GM18499 (cell line): ENCODE data around the gene CCDC180.
"Not testable (repeated sequence)": the region's sequence is repeated elsewhere in the genome, so short reads cannot be mapped to it uniquely, and the experiment has no call there.

ENCODE experiments used
- ATAC-seq: cut with Tn5 transposase; IDR thresholded peaks from one replicate; pipeline ENCODE4 v1.9.1; 2021; ENCODE audit warnings: moderate number of reproducible peaks; ENCODE audit not compliant: insufficient read depth, unreplicated experiment

The CCDC180 gene

DNA sequence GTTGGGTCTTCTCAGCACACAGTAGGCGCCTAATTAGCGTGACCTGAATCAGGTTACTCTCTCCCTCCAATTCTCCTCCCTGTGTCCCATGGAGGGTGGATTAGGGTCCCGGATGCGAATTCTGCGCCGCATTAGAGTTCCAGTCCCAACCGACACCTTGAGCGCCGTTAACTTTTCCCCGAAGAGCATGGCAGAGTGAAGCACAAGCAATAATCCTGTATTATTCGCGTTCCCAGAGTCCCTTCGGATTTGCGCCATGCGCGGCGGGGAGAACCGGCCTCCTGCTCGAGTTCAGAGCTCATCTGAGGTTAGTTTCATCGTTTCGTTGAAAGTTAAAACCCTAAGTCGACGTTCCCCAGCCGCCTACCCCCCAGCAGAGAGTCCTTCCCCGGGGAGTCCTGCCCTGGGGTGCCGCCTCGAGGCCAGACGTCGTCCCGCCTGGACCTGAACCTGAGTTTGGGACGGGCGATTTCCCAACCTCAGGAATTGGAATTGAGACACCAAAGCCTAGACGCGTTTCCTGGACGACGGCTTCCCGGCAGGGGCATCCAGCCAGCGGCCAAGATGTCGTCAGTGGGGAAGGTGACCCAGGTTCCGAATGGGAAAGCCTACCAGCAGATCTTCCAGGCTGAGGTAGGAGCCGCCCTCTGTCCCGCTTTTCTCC is at the start of gene CCDC180:
Gene CCDC180 (plus strand): TSS at position 160 of the 664 bp plus-strand sequence. CDS start 405 bp downstream, at position 565.
- no peak for ATAC-seq

DNA sequence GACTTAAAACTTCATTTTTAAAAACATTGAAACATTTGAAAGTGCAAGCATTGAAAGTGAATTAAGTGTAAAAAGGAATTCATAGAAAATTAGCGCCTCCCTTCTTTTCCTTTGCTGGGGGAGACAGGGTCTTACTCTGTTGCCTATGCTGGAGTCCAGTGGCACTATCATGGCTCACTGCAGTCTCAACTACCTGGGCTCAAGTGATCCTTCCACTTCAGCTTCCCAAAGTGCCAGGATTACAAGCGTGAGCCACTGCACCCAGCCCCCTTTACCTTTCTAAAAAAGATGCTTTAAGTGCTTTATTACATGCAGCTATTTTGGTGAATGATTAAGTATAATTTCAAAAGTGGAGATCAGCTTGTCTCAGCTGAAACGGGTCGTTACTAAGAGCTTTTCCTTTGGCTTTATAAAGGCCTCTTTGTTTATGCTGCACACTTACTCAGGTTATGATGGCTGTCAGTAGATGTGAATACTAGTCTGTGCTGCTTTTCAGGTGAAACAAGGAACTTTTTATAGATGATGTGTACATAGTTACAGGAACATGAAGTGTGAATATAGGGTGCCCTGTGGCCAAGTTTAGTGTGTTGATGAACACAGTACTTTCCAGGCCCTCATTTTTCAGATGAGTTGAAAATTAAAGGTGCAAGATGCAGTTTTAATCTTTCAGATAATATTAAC is 47.5 kb upstream of the CCDC180 start:
- not testable (repeated sequence) for ATAC-seq

DNA sequence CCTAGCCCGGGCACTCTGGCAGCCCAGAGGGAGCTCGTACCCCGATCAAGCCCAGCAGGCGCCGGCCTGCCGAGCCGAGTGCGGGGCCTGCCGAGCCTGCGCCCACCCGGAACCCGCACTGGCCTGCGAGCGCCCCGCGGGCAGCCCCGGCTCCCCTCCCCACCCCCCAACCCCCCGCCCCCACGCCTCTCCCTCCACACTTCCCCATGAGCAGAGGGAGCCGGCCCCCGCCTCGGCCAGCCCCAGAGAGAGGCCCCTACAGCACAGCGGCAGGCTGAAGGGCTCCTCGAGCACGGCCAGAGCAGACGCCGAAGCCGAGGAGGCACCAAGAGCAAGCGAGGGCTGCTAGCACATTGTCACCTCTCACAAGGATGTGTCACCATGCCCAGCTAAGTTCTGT is 36.2 kb upstream of the CCDC180 start:
- ATAC-seq, result no peak

DNA sequence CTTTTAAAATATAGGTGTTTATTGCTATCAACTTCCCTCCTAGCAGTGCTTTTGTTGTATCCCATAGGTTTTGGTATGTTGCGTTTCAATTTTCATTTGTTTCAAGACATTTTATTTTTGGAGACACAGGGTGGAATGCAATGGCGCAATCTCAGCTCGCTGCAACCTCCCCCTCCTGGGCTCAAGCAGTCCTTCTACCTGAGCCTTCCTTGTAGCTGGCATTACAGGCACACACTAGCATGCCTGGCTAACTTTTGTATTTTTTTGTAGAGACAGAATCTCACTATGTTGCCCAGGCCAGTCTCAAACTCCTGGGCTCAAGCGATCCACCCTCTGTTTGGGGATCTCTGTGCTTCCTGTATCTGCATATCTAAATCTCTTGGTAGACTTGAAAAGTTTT is 35.4 kb upstream of the CCDC180 start:
- no peak for ATAC-seq

DNA sequence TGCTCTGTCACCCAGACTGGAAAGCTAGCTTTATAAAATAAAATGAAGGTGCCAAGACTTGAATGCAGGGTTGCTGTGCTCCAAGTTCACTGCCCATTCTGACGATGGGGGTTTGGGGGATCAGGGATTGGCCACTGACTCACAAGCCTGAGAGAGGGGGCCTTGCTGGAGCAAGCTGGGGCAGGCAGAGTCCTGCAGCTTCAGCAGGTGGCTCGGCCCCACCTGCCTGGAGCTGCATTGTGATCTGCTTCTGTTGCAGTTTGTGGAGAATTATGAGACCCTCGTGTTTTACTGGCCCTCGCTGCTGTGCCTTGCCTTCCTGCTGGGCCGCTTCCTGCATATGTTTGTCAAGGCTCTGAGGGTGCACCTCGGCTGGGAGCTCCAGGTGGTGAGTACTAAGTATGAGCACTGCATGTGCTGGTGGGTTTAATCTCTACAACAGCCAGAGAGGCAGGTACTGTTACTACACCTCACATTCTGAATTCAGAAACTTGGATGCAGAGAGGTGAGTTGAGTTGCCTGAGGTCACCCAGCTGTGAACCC is 31.1 kb upstream of the CCDC180 start:
- no peak for ATAC-seq

DNA sequence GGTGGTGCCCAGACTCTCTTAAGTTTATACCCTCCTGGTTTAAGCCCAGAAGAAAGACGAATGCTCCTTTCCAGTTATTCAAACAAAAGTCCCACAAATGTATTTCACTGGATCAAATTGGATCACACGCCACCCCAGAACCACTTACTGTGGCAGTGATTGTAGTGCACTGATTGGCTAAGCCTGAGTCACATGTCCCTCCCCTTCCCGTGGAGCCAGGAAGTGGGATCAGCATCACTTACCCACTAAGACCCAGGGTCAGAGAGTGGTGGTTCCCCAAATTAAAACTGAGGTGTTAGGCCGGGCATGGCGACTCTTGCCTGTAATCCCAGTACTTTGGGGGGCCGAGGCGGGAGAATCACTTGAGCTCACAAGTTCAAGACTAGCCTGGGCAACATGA is 29.5 kb upstream of the CCDC180 start:
- ATAC-seq, result no peak

DNA sequence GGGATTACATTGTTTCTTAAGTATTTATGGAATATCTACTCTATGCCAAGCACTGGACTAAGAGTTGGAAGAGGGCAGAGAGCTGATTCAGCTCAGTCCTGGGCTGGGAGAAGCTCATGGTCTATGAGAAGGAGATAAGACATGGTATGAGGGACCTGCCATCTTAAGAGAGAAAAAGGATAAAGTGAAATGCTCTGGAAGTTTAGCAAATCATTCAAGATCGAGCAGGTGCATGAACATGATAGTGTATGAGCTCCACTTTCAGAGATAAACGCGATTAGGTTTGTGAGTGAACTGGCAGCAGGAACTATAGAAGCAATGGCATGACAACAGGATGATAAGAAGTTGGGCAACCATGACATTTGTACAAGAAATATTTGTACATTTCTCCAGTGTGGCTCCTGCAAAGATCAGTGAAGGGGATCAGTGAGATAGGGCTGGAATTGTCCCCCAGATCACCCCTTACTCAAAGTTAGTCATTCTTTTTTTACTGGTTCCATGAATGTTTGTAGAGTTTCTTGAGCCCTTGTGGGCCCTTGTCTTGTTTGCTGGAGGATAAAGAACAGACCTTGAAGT is 26.6 kb upstream of the CCDC180 start:
- ATAC-seq, result no peak

DNA sequence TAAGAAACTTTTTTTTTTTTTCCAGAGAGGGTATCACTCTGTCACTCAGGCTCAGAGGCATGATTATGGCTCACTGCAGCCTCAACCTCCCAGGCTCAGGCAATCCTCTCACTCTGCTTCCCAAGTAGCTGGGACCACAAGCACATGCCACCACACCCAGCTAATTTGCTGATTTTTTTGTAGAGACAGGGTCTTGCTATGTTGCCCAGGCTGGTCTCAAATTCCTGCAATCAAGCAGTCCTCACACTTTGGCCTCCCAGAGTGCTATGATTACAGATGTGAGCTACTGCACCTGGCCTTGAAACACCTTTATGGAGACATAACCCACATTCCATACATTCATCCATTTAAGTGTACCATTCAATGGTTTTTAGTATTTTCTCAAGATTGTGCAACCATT is 23.7 kb upstream of the CCDC180 start:
- no peak for ATAC-seq

DNA sequence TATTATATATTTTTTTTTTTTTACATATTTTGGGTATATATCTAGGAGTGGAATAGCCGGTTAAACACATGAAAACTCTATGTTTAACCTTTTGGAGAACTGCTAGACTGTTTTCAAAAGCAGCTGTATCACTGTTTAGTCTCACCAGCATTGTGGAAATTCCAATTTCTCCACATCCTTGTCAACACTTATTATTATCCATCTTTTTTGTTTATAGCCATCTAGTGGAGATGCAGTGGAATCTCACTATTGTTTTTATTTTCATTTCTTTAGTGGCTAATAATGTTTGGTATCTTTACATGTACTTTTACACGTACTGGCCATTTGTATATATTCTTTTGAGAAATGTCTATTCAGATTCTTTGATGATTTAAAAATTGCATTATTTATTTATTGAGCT is 22.7 kb upstream of the CCDC180 start:
- ATAC-seq, result no peak

DNA sequence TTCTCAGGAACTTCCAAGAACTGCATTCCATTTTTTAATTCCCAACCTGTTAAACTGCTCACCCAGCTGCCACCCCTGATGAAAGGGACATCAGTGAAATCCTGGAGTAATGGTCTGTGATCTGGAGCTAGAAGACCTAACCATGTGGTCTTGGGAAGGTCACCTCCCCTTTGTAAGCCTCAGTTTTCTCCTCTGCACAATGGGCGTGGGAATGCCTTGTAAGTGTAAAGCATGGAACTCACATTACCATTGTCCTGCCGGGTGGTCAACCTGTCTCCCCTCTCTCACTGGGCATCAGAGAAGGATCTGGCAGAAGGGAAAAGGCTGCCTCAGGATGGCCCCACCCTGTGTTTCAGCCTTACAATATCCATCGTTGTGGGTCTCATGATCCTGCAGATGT is 15.3 kb upstream of the CCDC180 start:
- ATAC-seq, result no peak

DNA sequence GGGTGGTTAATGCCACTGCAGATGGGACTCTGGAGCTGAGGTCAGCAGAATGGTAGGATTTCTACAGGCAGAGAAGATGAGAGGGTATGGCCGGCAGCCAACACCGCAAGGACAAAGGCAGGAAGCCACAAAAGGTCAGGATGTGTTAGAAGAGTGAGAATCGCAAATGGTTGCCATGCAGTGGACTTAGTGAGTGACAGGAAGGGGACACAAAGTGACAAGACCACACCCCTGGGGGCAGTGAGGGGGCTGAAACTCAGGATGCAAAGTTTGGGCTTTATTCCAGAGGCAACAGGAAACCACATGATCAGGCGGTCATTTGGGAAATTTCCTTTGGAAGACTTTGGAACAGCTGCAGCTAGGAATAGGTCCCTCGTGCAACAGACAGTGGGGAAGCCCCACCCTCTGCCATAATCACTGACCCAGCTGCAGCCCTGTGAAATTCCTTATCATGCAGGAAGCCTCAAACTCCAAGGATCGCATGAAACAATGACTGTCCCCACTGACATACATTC is 14.2 kb upstream of the CCDC180 start:
- no peak for ATAC-seq

DNA sequence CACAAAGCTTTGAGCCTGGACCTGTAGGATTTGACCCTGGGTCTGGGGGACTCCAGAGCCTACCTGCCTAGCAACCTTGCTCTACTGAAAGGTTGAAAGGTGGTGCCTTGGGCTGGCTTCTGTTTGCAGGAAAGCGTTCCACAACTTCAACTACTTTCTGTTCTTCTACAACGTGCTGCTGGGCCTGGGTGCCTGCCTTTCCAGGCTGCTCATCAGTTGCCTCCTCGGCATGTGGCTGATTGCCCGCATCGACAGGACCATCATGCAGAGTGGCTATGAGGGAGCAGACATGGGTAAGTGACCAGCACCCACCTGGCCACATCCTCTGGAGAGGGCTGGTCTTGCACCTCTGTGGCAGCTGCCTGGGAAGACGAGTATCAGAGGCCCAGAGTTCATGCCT is 13.6 kb upstream of the CCDC180 start:
- ATAC-seq, result no peak

DNA sequence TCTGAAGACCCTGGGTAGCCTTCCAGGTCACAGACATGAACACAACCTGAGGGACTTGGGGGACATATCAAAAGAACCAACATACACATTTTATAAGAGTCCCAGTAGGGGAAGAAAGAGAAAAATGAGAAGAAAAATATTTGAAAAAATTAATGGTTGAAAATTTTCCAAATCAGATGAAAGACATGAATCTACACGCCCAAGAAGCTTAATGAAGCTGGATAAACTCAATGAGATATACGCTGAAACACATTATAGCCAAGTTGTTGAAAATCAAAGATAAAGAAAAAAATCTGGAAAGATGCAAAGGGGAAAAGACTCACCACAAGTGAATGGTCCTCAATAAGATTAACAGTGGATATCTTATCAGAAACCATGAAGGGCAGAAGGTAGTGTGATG is 9.6 kb upstream of the CCDC180 start:
- no peak for ATAC-seq

DNA sequence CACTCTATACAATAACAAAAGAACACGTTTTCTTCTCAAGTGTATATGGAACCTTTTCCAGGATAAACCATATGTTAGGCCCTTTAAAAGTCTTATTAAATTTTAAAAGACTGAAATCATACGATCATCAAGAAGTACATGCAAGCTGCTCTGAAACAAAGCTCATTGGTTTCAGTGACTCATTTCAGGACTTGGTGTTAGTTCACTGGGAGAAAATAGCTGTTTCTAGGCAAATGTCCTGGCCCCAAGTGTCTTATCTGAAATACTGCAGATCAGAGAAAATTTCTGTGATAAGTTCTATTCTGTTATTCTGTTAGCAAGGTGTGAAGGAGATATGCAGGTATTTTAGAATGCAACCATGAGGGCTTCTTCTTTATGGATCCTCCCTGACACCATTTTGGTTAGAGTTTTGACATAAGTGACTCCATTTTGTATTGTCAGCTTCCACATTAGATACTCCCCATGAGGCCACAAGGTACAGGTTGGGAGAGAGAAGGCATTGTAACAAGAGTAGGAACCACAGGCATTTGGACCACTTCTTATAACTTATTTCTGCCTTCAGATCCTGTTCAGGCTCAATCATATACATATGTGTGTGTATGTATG is 7.5 kb upstream of the CCDC180 start:
- ATAC-seq, result no peak

DNA sequence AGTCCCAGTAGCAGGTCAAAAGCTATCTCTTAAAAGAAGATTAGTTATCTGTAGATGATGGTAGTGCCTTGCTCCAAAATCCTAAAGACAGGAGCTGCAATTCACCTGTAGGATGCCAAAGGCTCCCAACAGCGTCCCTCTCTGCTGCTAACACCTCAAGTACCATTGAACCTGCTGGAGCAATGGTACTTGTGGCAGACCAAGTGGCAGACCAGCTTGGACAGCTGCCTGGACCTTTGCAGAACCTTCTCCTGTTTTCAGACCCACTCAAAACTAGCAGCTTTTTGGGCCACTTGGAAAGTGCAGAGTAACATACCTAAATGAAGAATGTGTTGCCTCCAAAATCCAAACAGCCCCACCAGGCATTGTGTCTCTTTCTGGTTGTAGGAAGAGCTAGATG is 6.9 kb upstream of the CCDC180 start:
- no peak for ATAC-seq

DNA sequence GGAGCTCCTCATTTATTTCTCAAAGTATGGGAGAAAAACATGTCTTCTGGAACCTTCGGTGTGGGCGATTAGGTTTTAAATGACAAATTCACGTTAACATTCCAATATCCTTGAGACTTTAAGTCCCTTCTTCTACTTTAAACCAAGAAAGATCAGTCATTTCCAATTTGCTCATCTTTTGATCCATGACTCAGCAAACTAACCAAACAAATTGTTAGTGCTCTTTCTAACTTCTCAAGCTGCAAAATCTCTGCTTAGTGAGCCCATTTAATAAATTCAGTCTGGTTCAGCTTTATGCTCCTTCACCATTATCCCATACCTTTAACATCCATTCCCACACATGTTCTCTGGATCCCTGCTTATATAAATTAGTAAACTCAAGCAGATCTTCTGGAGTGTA is 5.5 kb upstream of the CCDC180 start:
- ATAC-seq, result no peak

DNA sequence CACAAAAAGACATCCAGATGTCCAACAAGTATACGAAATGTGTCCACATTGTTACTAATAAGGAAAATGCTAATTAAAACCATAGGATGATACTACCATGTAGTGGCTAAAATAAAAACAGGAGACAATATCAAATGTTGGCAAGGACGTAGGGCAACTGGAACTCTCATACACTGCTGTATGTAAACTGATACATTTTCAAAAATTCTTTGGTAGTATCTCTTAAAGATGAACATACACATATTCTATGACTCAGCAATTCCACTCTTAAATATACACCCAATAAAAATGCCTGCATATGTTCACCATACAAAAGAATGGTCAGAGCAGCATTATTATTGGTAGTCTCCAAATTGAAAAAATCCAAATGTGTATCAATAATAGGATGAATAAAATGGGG is 2.9 kb upstream of the CCDC180 start:
- no peak for ATAC-seq

DNA sequence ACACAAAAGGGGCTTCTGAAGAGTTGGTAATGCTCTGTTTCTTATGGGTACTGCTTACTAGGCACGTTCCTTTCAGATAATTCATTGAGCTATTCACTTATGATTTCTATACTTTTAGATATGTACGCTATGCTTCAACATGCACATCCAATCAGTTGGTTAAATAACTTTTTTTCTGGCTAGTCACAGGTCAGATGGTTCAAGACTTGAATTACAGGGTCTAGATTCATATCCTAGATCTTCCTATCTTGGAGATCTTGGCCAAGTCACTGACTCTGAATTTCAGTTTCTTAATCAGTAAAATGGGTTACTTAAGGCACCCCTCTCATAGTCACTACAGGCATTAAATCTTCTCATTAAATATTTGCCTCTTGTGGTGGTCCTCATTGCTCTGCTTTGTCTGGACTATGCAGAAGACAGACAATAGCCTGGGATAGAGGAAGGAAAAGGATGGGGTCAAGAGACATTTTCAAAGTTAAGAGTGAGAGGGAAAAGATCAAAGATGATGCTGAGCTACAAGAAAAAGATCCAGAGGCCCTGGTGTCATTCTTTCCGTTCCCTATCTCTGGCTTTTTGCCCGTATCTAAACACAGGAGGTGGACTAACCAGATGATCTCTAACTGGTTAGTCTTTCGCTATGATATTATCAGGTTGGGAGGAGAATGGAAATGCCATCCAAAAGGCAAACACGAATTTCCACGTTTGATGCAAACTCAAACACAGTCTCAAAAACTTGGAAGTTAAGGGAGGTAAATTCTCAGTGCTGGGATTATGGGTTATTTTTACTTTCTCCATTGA is 1.8 kb upstream of the CCDC180 start:
- no peak for ATAC-seq

DNA sequence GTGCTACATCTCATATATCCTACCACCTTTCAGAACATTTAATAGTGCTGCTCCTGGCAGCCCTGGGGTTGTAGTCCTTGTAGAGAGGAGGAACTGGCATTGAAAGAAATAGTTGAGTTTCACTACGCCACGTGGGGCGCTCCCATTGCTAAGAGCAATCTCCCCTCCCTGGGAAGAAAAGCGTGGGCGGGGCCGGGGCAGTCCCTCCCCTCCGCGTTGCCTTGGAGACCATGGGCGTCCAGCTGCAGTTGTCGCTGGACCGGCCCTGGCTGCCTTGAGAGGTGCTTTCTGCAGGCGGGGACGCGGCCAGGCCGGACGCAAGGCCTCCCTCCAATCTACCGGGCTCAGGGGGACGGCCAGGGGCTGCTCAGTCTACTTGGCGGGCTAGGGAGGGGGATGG is 368 bp upstream of the CCDC180 start:
- no peak for ATAC-seq

DNA sequence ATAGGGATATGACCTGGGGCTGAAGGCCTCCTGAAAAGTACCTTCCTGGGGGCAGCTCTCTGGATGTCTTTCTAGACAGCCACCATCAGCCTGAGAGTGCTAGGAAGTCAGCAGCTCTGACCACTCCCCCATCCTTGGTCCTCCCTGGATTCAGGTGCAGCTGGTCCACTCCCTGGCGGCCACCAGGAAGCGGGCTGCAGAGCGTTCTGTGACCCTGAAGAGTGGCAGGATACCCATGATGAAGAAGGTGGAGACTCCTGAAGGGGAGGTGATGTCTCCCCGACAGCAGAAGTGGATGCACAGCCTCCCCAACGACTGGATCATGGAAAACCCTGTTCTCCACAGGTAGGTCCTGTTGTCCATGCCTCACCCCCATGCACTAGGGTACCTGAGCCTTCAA is 1.8 kb downstream of the CCDC180 start:
- ATAC-seq, result no peak
